H1 (cell line): ENCODE data around the gene CYB5B. TPM values are rescaled to one million over a fixed set of nuclear protein-coding genes. Genes with fewer than 3 reads are reported as not detected.

Experiments used
- CTCF ChIA-PET: fragments of 300-600 bp; sonication (Branson Sonifier 250); formaldehyde crosslinking; loops from one replicate; lab custom pipeline; 2021; ENCODE audit not compliant: partially characterized antibody; lab: Charles Lee
- POLR2A ChIA-PET: fragments of 300-600 bp; sonication (Branson Sonifier 250); formaldehyde crosslinking; loops from one replicate; lab custom pipeline; 2021; ENCODE audit warnings: inconsistent platforms; ENCODE audit not compliant: partially characterized antibody; lab: Charles Lee
- DNase-seq, 2 experiments: peaks; one replicate each; pipeline versions ENCODE4 v3.0.0 to v3.0.0-alpha.2; 2010 to 2022; ENCODE audit warnings: low spot score in 2 of 2, low read depth in 1 of 2, mixed read lengths in 1 of 2
- FAIRE-seq: peaks from 2 replicates; lab custom pipeline; 2011; peaks lifted over from hg19 to GRCh38; lab: Jason Lieb, UNC
- H2AFZ ChIP-seq: 2 replicates; pipeline ENCODE4 v1.8.1; 2012; ENCODE audit warnings: low read length, inconsistent platforms
- H2AK5ac ChIP-seq: 2 replicates; pipeline ENCODE4 v1.6.1; 2013; ENCODE audit warnings: low read depth, low read length
- H2BK120ac ChIP-seq: replicated peaks from 2 replicates; pipeline ENCODE3; 2013; ENCODE audit warnings: low read depth, low read length, inconsistent platforms
- H2BK12ac ChIP-seq: 2 replicates; pipeline ENCODE4 v1.6.1; 2013; ENCODE audit warnings: low read depth, low read length
- H2BK15ac ChIP-seq: 2 replicates; pipeline ENCODE4 v1.6.1; 2013; ENCODE audit warnings: low read length
- H2BK20ac ChIP-seq: 2 replicates; pipeline ENCODE4 v1.6.1; 2013; ENCODE audit warnings: low read length
- H2BK5ac ChIP-seq: 2 replicates; pipeline ENCODE4 v1.6.1; 2013; ENCODE audit warnings: low read depth, low read length
- H3K14ac ChIP-seq: 2 replicates; pipeline ENCODE4 v1.6.1; 2013; ENCODE audit warnings: inconsistent platforms; ENCODE audit not compliant: insufficient read length
- H3K18ac ChIP-seq: 2 replicates; pipeline ENCODE4 v1.6.1; 2013; ENCODE audit warnings: low read length; ENCODE audit errors: extremely low read depth
- H3K23ac ChIP-seq: 2 replicates; pipeline ENCODE4 v1.6.1; 2013; ENCODE audit warnings: inconsistent platforms; ENCODE audit not compliant: insufficient read length
- H3K23me2 ChIP-seq: 2 replicates; pipeline ENCODE4 v1.6.1; 2013; ENCODE audit warnings: low read depth, low read length
- H3K27ac ChIP-seq: 2 replicates; pipeline ENCODE4 v1.6.1; 2011; ENCODE audit warnings: low read depth, low read length, inconsistent platforms
- H3K27me3 ChIP-seq, 4 experiments: replicated peaks in 1 of 4; 1 replicate in 1 of 4; 2 replicates in 3 of 4; pipeline versions ENCODE4 v1.6.1 to v1.8.1; 2011 to 2013; ENCODE audit warnings: low read length in 3 of 4, mild to moderate bottlenecking in 3 of 4, inconsistent platforms in 2 of 4, mixed read lengths in 2 of 4, moderate library complexity in 1 of 4; ENCODE audit not compliant: control insufficient read depth in 3 of 4, insufficient read depth in 3 of 4; ENCODE audit errors: extremely low read depth in 1 of 4
- H3K36me3 ChIP-seq, 4 experiments: 2 replicates each; pipeline versions ENCODE4 v1.6.1 to v1.8.1; 2011 to 2013; ENCODE audit warnings: mild to moderate bottlenecking in 4 of 4, low read length in 3 of 4, moderate library complexity in 2 of 4, control low read depth in 1 of 4, inconsistent platforms in 1 of 4; ENCODE audit not compliant: insufficient read depth in 4 of 4, control insufficient read depth in 2 of 4
- H3K4ac ChIP-seq: replicated peaks from 2 replicates; pipeline ENCODE3; 2013; ENCODE audit warnings: low read length, low read depth, mixed read lengths, inconsistent platforms; ENCODE audit not compliant: insufficient read length
- H3K4me1 ChIP-seq, 4 experiments: replicated peaks in 1 of 4; 1 replicate in 1 of 4; 2 replicates in 3 of 4; pipeline versions ENCODE4 v1.6.1 to v1.8.1; 2011 to 2013; ENCODE audit warnings: low read length in 3 of 4, inconsistent platforms in 2 of 4, mixed read lengths in 1 of 4; ENCODE audit not compliant: insufficient read depth in 4 of 4, control insufficient read depth in 3 of 4
- H3K4me2 ChIP-seq, 2 experiments: 2 replicates each; pipeline versions ENCODE4 v1.6.1 to v1.8.1; 2011 to 2013; ENCODE audit warnings: low read depth in 2 of 2, low read length in 2 of 2, control low read depth in 1 of 2, inconsistent platforms in 1 of 2, mild to moderate bottlenecking in 1 of 2; ENCODE audit not compliant: insufficient read depth in 1 of 2
- H3K4me3 ChIP-seq, 4 experiments: fragments of 200-600, 300-600 bp in 1 of 4; sonication (generic), shearing (Covaris generic), sonication (Bioruptor Twin) in 1 of 4; 2 replicates each; pipeline versions ENCODE4 v1.5.1 to v1.8.1; 2011 to 2016; ENCODE audit warnings: low read length in 4 of 4, low read depth in 3 of 4, control low read depth in 2 of 4, inconsistent platforms in 2 of 4, mild to moderate bottlenecking in 2 of 4, mixed read lengths in 1 of 4, moderate library complexity in 1 of 4; ENCODE audit not compliant: insufficient read depth in 2 of 4; ENCODE audit errors: extremely low read depth in 1 of 4
- H3K56ac ChIP-seq: replicated peaks from 2 replicates; pipeline ENCODE3; 2013; ENCODE audit warnings: low read depth, mild to moderate bottlenecking, mixed read lengths, low read length, inconsistent platforms; ENCODE audit not compliant: insufficient read length
- H3K79me1 ChIP-seq: 2 replicates; pipeline ENCODE4 v1.6.1; 2013; ENCODE audit warnings: low read depth, low read length, control low read depth
- H3K79me2 ChIP-seq, 2 experiments: 2 replicates each; pipeline versions ENCODE4 v1.6.1 to v1.8.1; 2012 to 2013; ENCODE audit warnings: low read length in 2 of 2, mild to moderate bottlenecking in 2 of 2, inconsistent platforms in 1 of 2; ENCODE audit not compliant: insufficient read depth in 2 of 2, control insufficient read depth in 1 of 2
- H3K9ac ChIP-seq, 4 experiments: replicated peaks in 1 of 4; 1 replicate in 1 of 4; 2 replicates in 3 of 4; pipeline versions ENCODE4 v1.6.1 to v1.8.1; 2011 to 2013; ENCODE audit warnings: low read depth in 3 of 4, low read length in 3 of 4, control low read depth in 2 of 4, mild to moderate bottlenecking in 2 of 4, moderate library complexity in 2 of 4, inconsistent platforms in 1 of 4; ENCODE audit errors: extremely low read depth in 1 of 4
- H3K9me3 ChIP-seq, 2 experiments: 2 replicates each; pipeline versions ENCODE4 v1.6.1 to v1.8.1; 2012 to 2013; ENCODE audit warnings: mild to moderate bottlenecking in 2 of 2, moderate library complexity in 2 of 2, control low read depth in 1 of 2, inconsistent platforms in 1 of 2, low read depth in 1 of 2, low read length in 1 of 2, mixed read lengths in 1 of 2; ENCODE audit not compliant: insufficient read depth in 2 of 2
- H4K20me1 ChIP-seq, 2 experiments: replicated peaks in 1 of 2; 2 replicates each; pipeline versions ENCODE3 to v1.8.1; 2011 to 2013; ENCODE audit warnings: inconsistent platforms in 2 of 2, low read length in 2 of 2, mild to moderate bottlenecking in 1 of 2; ENCODE audit not compliant: insufficient read depth in 2 of 2, control insufficient read depth in 1 of 2
- H4K5ac ChIP-seq: 2 replicates; pipeline ENCODE4 v1.6.1; 2013; ENCODE audit warnings: low read length, low read depth, mixed read lengths, inconsistent platforms; ENCODE audit not compliant: insufficient read length
- H4K8ac ChIP-seq: 2 replicates; pipeline ENCODE4 v1.8.0; 2013; ENCODE audit warnings: mild to moderate bottlenecking, moderate library complexity, low read length, inconsistent platforms; ENCODE audit not compliant: insufficient read depth; ENCODE audit errors: extremely low read depth
- H4K91ac ChIP-seq: replicated peaks from 2 replicates; pipeline ENCODE3; 2013; ENCODE audit warnings: low read length, mixed read lengths, inconsistent platforms; ENCODE audit not compliant: insufficient read length
- CTBP2 ChIP-seq: IDR thresholded peaks from 2 replicates; pipeline ENCODE4 v1.7.0; 2011; ENCODE audit warnings: borderline replicate concordance, mild to moderate bottlenecking, moderate library complexity, mixed read lengths, low read length; ENCODE audit not compliant: insufficient read depth, insufficient read length
- E2F6 ChIP-seq: IDR thresholded peaks from 2 replicates; pipeline ENCODE4 v1.6.1; 2012; ENCODE audit warnings: inconsistent platforms
- HDAC2 ChIP-seq, 2 experiments: fragments of 300-600 bp in 1 of 2; sonication (generic) in 1 of 2; IDR thresholded peaks; 2 replicates each; pipeline ENCODE4 v1.6.1; 2011 to 2012; ENCODE audit warnings: low read depth in 2 of 2, low read length in 2 of 2, mild to moderate bottlenecking in 2 of 2, moderate library complexity in 2 of 2, borderline replicate concordance in 1 of 2, inconsistent platforms in 1 of 2
- RFX5 ChIP-seq: IDR thresholded peaks from 2 replicates; pipeline ENCODE4 v1.6.1; 2011; ENCODE audit warnings: low read depth, low read length, improper control_type of control experiment, borderline replicate concordance
- RNF2 ChIP-seq: fragments of 200-900, 300-1000 bp; sonication (generic); IDR thresholded peaks from 2 replicates; pipeline ENCODE4 v1.7.1; 2016; ENCODE audit warnings: borderline replicate concordance, low read depth, mild to moderate bottlenecking, antibody characterized with exemption, low read length; ENCODE audit not compliant: poor library complexity, severe bottlenecking; ENCODE audit errors: missing control alignments
- RXRA ChIP-seq: IDR thresholded peaks from 2 replicates; pipeline ENCODE4 v1.6.1; 2011; ENCODE audit warnings: low read depth, mild to moderate bottlenecking, low read length, moderate library complexity; ENCODE audit not compliant: insufficient read depth
- SP4 ChIP-seq: IDR thresholded peaks from 2 replicates; pipeline ENCODE4 v1.6.1; 2012; ENCODE audit warnings: low read length, inconsistent platforms
- WGBS, 2 experiments: shearing (Covaris generic) in 1 of 2; methylation state at CpG; one replicate each; pipeline versions ENCODE4 v1.1.6 to v1.1.7; 2013 to 2015; ENCODE audit warnings: low lambda C conversion rate in 2 of 2, mixed read lengths in 2 of 2, inconsistent platforms in 1 of 2, low coverage in 1 of 2, missing lambda C conversion rate in 1 of 2; ENCODE audit not compliant: insufficient replicate concordance in 2 of 2, insufficient coverage in 1 of 2, insufficient read length in 1 of 2; ENCODE audit errors: extremely low coverage in 1 of 2, missing lambda C conversion rate in 1 of 2; 5-methylcytosine and 5-hydroxymethylcytosine counted together
- polyA plus RNA-seq, 7 experiments: library from polyadenylated mRNA; depleted of rRNA in 3 of 7; stranded (reverse) in 5 of 7; unstranded in 2 of 7; fragments of >200 nt in 5 of 7; fragments of 200-250 nt in 2 of 7; gene quantifications; 1 replicate in 5 of 7; 2 replicates in 1 of 7; 4 replicates in 1 of 7; pipeline versions ENCODE4 v1.2.1 to v1.2.3, GENCODE V29; 2011 to 2013; ENCODE audit warnings: missing spikeins in 2 of 7, mixed read lengths in 2 of 7
- total RNA-seq: library from RNA; stranded (reverse); fragmentation: NEBNext Ultra II Directional; extraction: Animal tissue kit (Norgen Biotek cat#: 25700); gene quantifications from 2 replicates; pipeline ENCODE4 v1.2.1, GENCODE V29; 2021
- TF ChIP-seq, protein P1 (sequence below): IDR thresholded peaks from 2 replicates; pipeline ENCODE4 v1.6.1; 2012; ENCODE audit warnings: inconsistent platforms

The CYB5B gene
- total and polyA plus RNA-seq, 2 of the 8 experiments (the other 6 are each of a cell fraction or from before 2014, with no cell fraction given) = 108 to 127 TPM

DNA sequence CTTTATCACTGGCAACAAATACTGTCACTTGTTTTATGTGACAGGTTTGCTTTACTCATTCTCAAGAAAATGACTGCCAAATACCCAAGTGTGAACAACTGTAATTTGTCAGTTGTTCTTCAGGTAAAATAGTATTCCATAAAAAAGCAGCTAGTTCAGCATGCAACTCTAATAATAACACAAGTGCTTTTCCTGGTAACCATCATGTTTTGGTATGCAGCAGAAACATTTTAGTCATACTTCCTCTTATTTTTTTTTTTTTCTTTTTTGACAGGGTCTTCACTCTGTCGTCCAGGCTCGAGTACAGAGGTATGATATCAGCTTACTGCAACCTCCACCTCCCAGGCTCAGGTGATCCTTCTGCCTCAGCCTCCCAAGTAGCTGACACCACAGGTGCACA lies 43.2 kb upstream of the CYB5B start:
- H3K56ac ChIP-seq = no peak overlapping the region
- H3K18ac ChIP-seq = no peak overlapping the region
- H3K23ac ChIP-seq = no peak overlapping the region
- no peak overlapping the region for H4K91ac ChIP-seq
- H4K8ac ChIP-seq = no peak overlapping the region
- no peak overlapping the region for H2BK12ac ChIP-seq
- peaks cover 12 to 55% (median 30%) of the 10 kb centered on the region in 4 experiments for H3K36me3 ChIP-seq
- no peak overlapping the region for H2BK20ac ChIP-seq
- peaks cover 0 to 2% of the 10 kb centered on the region in 2 experiments for H4K20me1 ChIP-seq
- no peak overlapping the region for H3K4ac ChIP-seq
- H4K5ac ChIP-seq = no peak overlapping the region
- 95% methylated on average over 2 of the region's 2 CpGs; no CpG with 5 or more reads in 1 of the 2 experiments for WGBS, 2 experiments
- no peak overlapping the region for H3K14ac ChIP-seq
- no peaks in the 10 kb centered on the region for H3K79me1 ChIP-seq
- no peaks in the 10 kb centered on the region for H3K27me3 ChIP-seq
- H3K23me2 ChIP-seq = no peaks in the 10 kb centered on the region
- H2AK5ac ChIP-seq = no peak overlapping the region
- no peak for DNase-seq
- TF ChIP-seq RXRA = no peak
- no peak for TF ChIP-seq RNF2
- no peak for TF ChIP-seq E2F6
- no peak for TF ChIP-seq HDAC2 (IDR thresholded peaks at IDR 0.05; ENCODE audit: borderline replicate concordance in 1 of 2, low read depth in 2 of 2, low read length in 2 of 2)
- no peak for TF ChIP-seq SP4
- no peak for TF ChIP-seq CTBP2
- TF ChIP-seq, protein P1, sequence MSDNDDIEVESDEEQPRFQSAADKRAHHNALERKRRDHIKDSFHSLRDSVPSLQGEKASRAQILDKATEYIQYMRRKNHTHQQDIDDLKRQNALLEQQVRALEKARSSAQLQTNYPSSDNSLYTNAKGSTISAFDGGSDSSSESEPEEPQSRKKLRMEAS = no peak
- no peak for TF ChIP-seq RFX5
- TF ChIP-seq, all 59 proteins: peak for 0
- Histone ChIP-seq H2AFZ (no peak overlapping the region), H2BK15ac (no peak overlapping the region), H3K4me1 (no peaks in the 10 kb centered on the region; a peak in 1 of 7 replicates), H2BK120ac (no peak overlapping the region), H3K9ac (no peak overlapping the region), H3K27ac (no peak overlapping the region), H3K79me2 (peaks cover 5 to 36% of the 10 kb centered on the region in 2 experiments), H2BK5ac (no peak overlapping the region), H3K4me3 (no peak overlapping the region), H3K9me3 (no peaks in the 10 kb centered on the region), H3K4me2 (no peak overlapping the region)
- CTCF ChIA-PET = interaction anchor here (0.6 to 2.3 kb wide), 2 partner anchors 14 to 20 kb away, joined by 5 to 9 read pairs; no protein-coding TSS in a partner anchor
- no peak for FAIRE-seq
- POLR2A ChIA-PET = interaction anchor here (0.6 to 1.4 kb wide), 5 partner anchors 13 to 173 kb away, joined by 3 to 4 read pairs (median 3); no protein-coding TSS in a partner anchor
